HepG2 (cell line): ENCODE results near the gene MED9. TPM values are rescaled to one million over a fixed set of nuclear protein-coding genes. Genes with fewer than 3 reads are reported as not detected.
A peak's percentile ranks its signal among the peaks of the same experiment; 100 is the strongest.

Experiments used
- ATAC-seq: fragments of 200-7000 bp; cut with Tn5 transposase; 3 replicates; pipeline ENCODE4 v1.9.1; 2020; ENCODE audit warnings: mild to moderate bottlenecking, moderate library complexity
- BruUV-seq: library from RNA; stranded (reverse); fragments of 400-500 nt; replicated peaks from 2 replicates; lab custom pipeline; 2021; lab: Mats Ljungman, UMichigan
- CTCF ChIA-PET: fragments of 300-600 bp; formaldehyde crosslinking; extraction: SDS; loops from one replicate; lab custom pipeline; 2021; ENCODE audit warnings: low total read pairs, inconsistent platforms, low intra/inter-chr PET ratio; lab: Yijun Ruan, JAX
- POLR2A ChIA-PET: fragments of 350-600 bp; sonication (Branson Sonifier 250); formaldehyde crosslinking; loops from one replicate; lab custom pipeline; 2020; ENCODE audit warnings: antibody characterized with exemption, inconsistent platforms; lab: Yijun Ruan, JAX
- DNase-seq: peaks from one replicate; pipeline ENCODE4 v3.0.0-alpha.2; 2015; ENCODE audit warnings: low spot score
- FAIRE-seq: peaks from 3 replicates; lab custom pipeline; 2011; peaks lifted over from hg19 to GRCh38; lab: Jason Lieb, UNC
- H2AFZ ChIP-seq: one replicate; pipeline ENCODE4 v1.6.1; 2011; ENCODE audit warnings: low read length, inconsistent platforms
- H3K27ac ChIP-seq: fragments of 300-600 bp; 3 replicates; pipeline ENCODE4 v1.8.0; 2011; ENCODE audit warnings: mixed run types, mild to moderate bottlenecking, mixed read lengths, low read length, inconsistent platforms; ENCODE audit not compliant: insufficient read depth; ENCODE audit errors: extremely low read length
- H3K27me3 ChIP-seq, 2 experiments: fragments of 200-600 bp in 1 of 2; 2 replicates in 1 of 2; 3 replicates in 1 of 2; pipeline versions ENCODE4 v1.6.0 to v1.8.0; 2011; ENCODE audit warnings: low read length in 2 of 2, mild to moderate bottlenecking in 2 of 2, moderate library complexity in 2 of 2, inconsistent platforms in 1 of 2; ENCODE audit not compliant: insufficient read depth in 2 of 2, control insufficient read depth in 1 of 2
- H3K36me3 ChIP-seq, 2 experiments: fragments of 200-600 bp in 1 of 2; replicated peaks in 1 of 2; 2 replicates in 1 of 2; 3 replicates in 1 of 2; pipeline versions ENCODE4 v1.5.1 to v1.8.0; 2011; ENCODE audit warnings: low read length in 2 of 2, inconsistent platforms in 1 of 2; ENCODE audit not compliant: insufficient read depth in 2 of 2, control insufficient read depth in 1 of 2
- H3K4me1 ChIP-seq: 2 replicates; pipeline ENCODE4 v1.5.1; 2012; ENCODE audit warnings: low read length, inconsistent platforms; ENCODE audit not compliant: insufficient read depth
- H3K4me2 ChIP-seq: 2 replicates; pipeline ENCODE4 v1.6.0; 2011; ENCODE audit warnings: low read depth, low read length, inconsistent platforms
- H3K4me3 ChIP-seq, 3 experiments: fragments of 200-600 bp in 1 of 3; sonication (generic), shearing (Covaris generic) in 1 of 3; replicated peaks in 1 of 3; 2 replicates each; pipeline ENCODE4 v1.5.1; 2011 to 2016; ENCODE audit warnings: low read length in 3 of 3, inconsistent platforms in 2 of 3, low read depth in 2 of 3, mild to moderate bottlenecking in 2 of 3, control low read depth in 1 of 3, mixed read lengths in 1 of 3; ENCODE audit not compliant: insufficient read depth in 1 of 3
- H3K79me2 ChIP-seq: one replicate; pipeline ENCODE4 v1.6.1; 2011; ENCODE audit warnings: low read length, inconsistent platforms; ENCODE audit not compliant: insufficient read depth
- H3K9ac ChIP-seq: 2 replicates; pipeline ENCODE4 v1.6.0; 2011; ENCODE audit warnings: mild to moderate bottlenecking, low read depth, low read length, inconsistent platforms; ENCODE audit not compliant: insufficient read depth
- H3K9me3 ChIP-seq: 2 replicates; pipeline ENCODE4 v1.5.1; 2012; ENCODE audit warnings: mild to moderate bottlenecking, low read length
- H4K20me1 ChIP-seq: 2 replicates; pipeline ENCODE4 v1.6.0; 2011; ENCODE audit warnings: inconsistent platforms, mild to moderate bottlenecking, low read length, moderate library complexity; ENCODE audit not compliant: insufficient read depth
- BRCA1 ChIP-seq: sonication (generic); formaldehyde crosslinking; IDR thresholded peaks from 2 replicates; pipeline ENCODE4 v1.4.0; 2020; ENCODE audit warnings: missing genetic modification reagents
- EP300 ChIP-seq, 3 experiments: sonication (generic) in 1 of 3; formaldehyde crosslinking in 1 of 3; IDR thresholded peaks; 2 replicates each; pipeline versions ENCODE4 v1.5.1 to v1.6.1; 2011 to 2020; ENCODE audit warnings: low read depth in 2 of 3, low read length in 2 of 3, borderline replicate concordance in 1 of 3, improper control_type of control experiment in 1 of 3, mild to moderate bottlenecking in 1 of 3, missing genetic modification reagents in 1 of 3, moderate library complexity in 1 of 3
- NBN ChIP-seq: fragments of 450-650 bp; conservative IDR thresholded peaks from 2 replicates; pipeline ENCODE4 v1.6.1; 2017
- NFKB2 ChIP-seq: sonication (generic); formaldehyde crosslinking; IDR thresholded peaks from 2 replicates; pipeline ENCODE4 v1.4.0; 2020; ENCODE audit warnings: missing genetic modification reagents, borderline replicate concordance
- NFYB ChIP-seq: sonication (generic); formaldehyde crosslinking; IDR thresholded peaks from 2 replicates; pipeline ENCODE4 v1.4.0; 2020; ENCODE audit warnings: missing genetic modification reagents
- SYNCRIP ChIP-seq: fragments of 200-400 bp; formaldehyde crosslinking; IDR thresholded peaks from 2 replicates; pipeline ENCODE4 v1.6.1; 2018; ENCODE audit warnings: mild to moderate bottlenecking, low read depth, low read length; ENCODE audit not compliant: insufficient read depth
- XRCC5 ChIP-seq: fragments of 200-400 bp; formaldehyde crosslinking; optimal IDR thresholded peaks from 2 replicates; pipeline ENCODE3; 2017; ENCODE audit warnings: mild to moderate bottlenecking, low read length
- ZBTB38 ChIP-seq: sonication (generic); formaldehyde crosslinking; IDR thresholded peaks from 2 replicates; pipeline ENCODE4 v1.5.1; 2020; ENCODE audit warnings: mild to moderate bottlenecking, missing genetic modification reagents
- ZBTB42 ChIP-seq: sonication (generic); formaldehyde crosslinking; IDR thresholded peaks from 2 replicates; pipeline ENCODE4 v1.5.0; 2020; ENCODE audit warnings: mild to moderate bottlenecking, missing genetic modification reagents
- ZFX ChIP-seq: sonication (generic); formaldehyde crosslinking; IDR thresholded peaks from 2 replicates; pipeline ENCODE4 v1.4.0; 2020; ENCODE audit warnings: mild to moderate bottlenecking, low read depth, missing genetic modification reagents, moderate library complexity
- ZNF33B ChIP-seq: sonication (generic); formaldehyde crosslinking; IDR thresholded peaks from 2 replicates; pipeline ENCODE4 v1.5.1; 2020; ENCODE audit warnings: mild to moderate bottlenecking, missing genetic modification reagents
- ZNF703 ChIP-seq: sonication (generic); formaldehyde crosslinking; IDR thresholded peaks from 2 replicates; pipeline ENCODE4 v1.5.1; 2020; ENCODE audit warnings: missing genetic modification reagents, mild to moderate bottlenecking, moderate library complexity, borderline replicate concordance
- ZNF768 ChIP-seq: sonication (generic); formaldehyde crosslinking; IDR thresholded peaks from 2 replicates; pipeline ENCODE4 v1.4.0; 2020; ENCODE audit warnings: missing genetic modification reagents
- WGBS: methylation state at CpG from one replicate; pipeline ENCODE4 v1.1.6; 2017; ENCODE audit warnings: low lambda C conversion rate; 5-methylcytosine and 5-hydroxymethylcytosine counted together
- in situ Hi-C: cut with HindIII; loops from 2 replicates; pipeline ENCODE4 v1.10.0; 2017; ENCODE audit warnings: low pct_unique_long_range_greater_than_20kb; ENCODE audit not compliant: extremely low pct_ligation_motif_present
- intact Hi-C: fragments of 100-400 bp; cut with micrococcal nuclease; formaldehyde crosslinking; loops from one replicate; pipeline ENCODE4 v1.10.0; 2022; ENCODE audit not compliant: unreplicated experiment
- polyA plus RNA-seq, 8 experiments: library from polyadenylated mRNA; depleted of rRNA in 3 of 8; stranded (reverse) in 7 of 8; unstranded in 1 of 8; fragments of >200 nt; fragmentation: Illumina TruSeq in 4 of 8; extraction: Trizol in 4 of 8; gene quantifications; 2 replicates each; pipeline versions ENCODE4 v1.2.1 to v1.2.3, GENCODE V29; 2011 to 2016; ENCODE audit warnings: low read depth in 4 of 8, missing spikeins in 1 of 8, mixed read lengths in 1 of 8; ENCODE audit not compliant: insufficient read depth in 1 of 8
- total RNA-seq, 5 experiments: library from RNA; depleted of rRNA; stranded (reverse); fragments of >200 nt; fragmentation: Illumina TruSeq; extraction: Trizol; gene quantifications; 2 replicates each; pipeline ENCODE4 v1.2.3, GENCODE V29; 2016; ENCODE audit warnings: low read depth in 1 of 5
- TF ChIP-seq, protein P1 (sequence below): IDR thresholded peaks from 2 replicates; pipeline ENCODE4 v1.6.1; 2016; ENCODE audit warnings: missing biosample characterization, missing genetic modification reagents, low read depth
- TF ChIP-seq, protein P2 (sequence below): IDR thresholded peaks from 2 replicates; pipeline ENCODE4 v1.6.1; 2016; ENCODE audit warnings: control low read depth
- TF ChIP-seq, protein P3 (sequence below): sonication (generic); formaldehyde crosslinking; IDR thresholded peaks from 2 replicates; pipeline ENCODE4 v1.8.0; 2022; ENCODE audit warnings: missing genetic modification reagents, low read depth, mild to moderate bottlenecking, borderline replicate concordance

Gene MED9
- total and polyA plus RNA-seq, 2 of the 13 experiments (the other 11 are each of a cell fraction or from before 2014, with no cell fraction given), result 11.9 to 15.1 TPM

DNA sequence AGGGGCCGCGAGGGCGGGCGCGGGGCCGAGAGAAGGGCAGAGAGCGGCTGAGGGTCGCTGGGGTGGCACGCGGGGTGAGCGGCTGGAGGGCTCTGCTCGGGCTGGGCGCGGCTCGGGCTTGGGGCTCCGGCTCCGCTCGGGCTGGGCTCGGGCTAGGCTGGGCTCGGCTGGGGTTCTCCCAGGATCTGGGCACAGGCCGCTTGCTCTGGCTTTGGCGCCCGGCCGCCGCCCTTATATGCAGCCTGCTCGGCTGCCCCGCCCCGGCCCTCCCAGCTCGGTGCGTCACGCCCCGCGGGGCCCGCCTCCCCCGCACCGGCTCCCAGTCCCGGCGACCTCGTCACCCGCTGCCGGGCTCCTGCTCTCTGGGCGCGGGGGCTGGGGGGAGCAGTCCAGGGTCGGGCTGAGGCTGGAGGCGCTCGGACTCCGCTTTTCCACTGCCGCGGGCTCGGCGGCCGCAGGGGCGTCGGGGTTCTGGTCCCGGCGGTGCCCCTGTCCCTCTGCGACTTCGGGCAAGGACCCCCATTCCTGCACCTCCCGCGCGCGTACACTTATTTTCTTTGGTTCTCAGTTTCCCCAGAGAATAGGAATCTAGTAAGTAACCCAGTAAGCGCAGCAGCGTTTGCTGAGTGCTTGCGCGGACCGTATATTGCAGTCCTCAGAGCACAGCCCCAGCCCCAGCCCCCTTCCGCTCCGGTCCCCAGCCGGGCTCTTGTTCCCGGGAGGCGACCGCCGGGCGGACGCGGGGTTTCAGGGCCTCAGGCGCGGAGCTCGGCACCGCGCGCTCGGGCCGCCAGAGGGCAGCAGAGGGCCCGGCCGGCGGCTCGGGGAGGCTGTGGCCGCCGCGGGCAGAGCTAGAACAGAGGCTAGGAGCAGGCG, 19.6 kb downstream of the MED9 start, which contains the start of gene RASD1 (continued):
- TF ChIP-seq ZNF703 (CRISPR knock-in tag) (0 out of 2 replicates have a peak, but pooled peaks have one; percentile 67), NFKB2 (CRISPR knock-in tag) (no peak), XRCC5 (peak; percentile 69)
- TF ChIP-seq, all 625 proteins: peak for 158

DNA sequence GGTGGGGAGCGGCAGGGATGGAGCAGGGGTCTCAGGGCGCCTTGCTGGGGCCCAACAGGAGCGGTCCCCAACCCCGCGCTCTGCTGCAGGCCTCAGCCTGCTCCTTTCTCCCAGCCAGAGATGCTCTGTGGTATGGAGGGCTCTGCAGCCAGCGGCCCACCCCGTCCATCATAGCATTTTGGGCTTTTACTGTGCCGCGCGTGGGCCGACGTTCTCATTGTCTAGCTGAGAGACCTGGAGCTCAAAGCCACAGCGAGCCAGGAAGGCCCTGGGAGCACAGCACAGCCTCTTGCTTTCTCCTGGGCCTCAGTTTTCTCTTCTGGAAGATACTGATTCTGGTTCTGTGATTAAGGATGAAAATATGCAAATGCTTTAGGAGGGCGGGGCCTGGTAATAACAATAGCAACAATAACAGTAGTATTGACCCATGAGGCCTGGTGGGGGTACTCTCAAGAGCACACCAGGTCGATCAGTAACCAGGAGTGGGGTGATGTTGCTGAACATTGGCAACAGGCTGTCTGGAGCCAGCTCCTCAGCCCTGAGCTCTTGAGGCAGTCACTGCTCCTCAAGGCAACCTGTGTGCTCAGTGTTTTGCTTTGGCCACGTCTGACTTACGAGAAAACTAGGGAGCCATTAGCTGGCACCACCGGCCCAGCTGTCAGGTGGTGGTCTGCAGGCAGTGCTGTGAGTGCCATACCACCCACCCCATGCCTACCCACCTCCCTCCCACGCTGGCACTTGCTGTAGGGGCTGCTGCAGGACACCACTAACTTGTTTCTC, 20.5 kb downstream of the MED9 start:
- Histone ChIP-seq H3K4me2 (peak overlapping the region; percentile 74; the same call in 1 of the 2 replicates), H3K9ac (no peak overlapping the region), H4K20me1 (no peaks in the 10 kb centered on the region), H3K27me3 (peaks cover 4 to 44% of the 10 kb centered on the region in 2 experiments; a peak in 4 of 5 replicates), H3K4me3 (peak overlapping the region in 1 of 3 experiments; percentile 71; a peak in 1 of 6 replicates), H3K36me3 (peaks cover under 1% of the 10 kb centered on the region in 2 experiments; a peak in 2 of 5 replicates), H3K79me2 (no peaks in the 10 kb centered on the region), H3K4me1 (peaks cover 26% of the 10 kb centered on the region), H2AFZ (no peak overlapping the region), H3K27ac (no peak overlapping the region), H3K9me3 (no peaks in the 10 kb centered on the region)
- ATAC-seq (no peak), FAIRE-seq (no peak), DNase-seq (no peak)
- in situ Hi-C loops, result loop anchor here (5.0 kb wide), 1 partner anchor 140 kb away; no protein-coding TSS in a partner anchor
- POLR2A ChIA-PET, result interaction anchor here (0.6 to 3.4 kb wide), 36 partner anchors 10 to 152 kb away, joined by 3 to 114 read pairs (median 10); partner anchors contain the start of genes MED9 and PEMT
- intact Hi-C loops, result loop anchor here (1.0 to 5.0 kb wide), 4 partner anchors 42 to 116 kb away; no protein-coding TSS in a partner anchor
- CTCF ChIA-PET, result interaction anchor here (0.9 to 3.3 kb wide), 4 partner anchors 73 to 144 kb away, joined by 3 to 55 read pairs (median 21); no protein-coding TSS in a partner anchor
- WGBS, result 0% methylated on average over 2 of the region's 19 CpGs
- no TSS peak for BruUV-seq
- TF ChIP-seq, protein P1, sequence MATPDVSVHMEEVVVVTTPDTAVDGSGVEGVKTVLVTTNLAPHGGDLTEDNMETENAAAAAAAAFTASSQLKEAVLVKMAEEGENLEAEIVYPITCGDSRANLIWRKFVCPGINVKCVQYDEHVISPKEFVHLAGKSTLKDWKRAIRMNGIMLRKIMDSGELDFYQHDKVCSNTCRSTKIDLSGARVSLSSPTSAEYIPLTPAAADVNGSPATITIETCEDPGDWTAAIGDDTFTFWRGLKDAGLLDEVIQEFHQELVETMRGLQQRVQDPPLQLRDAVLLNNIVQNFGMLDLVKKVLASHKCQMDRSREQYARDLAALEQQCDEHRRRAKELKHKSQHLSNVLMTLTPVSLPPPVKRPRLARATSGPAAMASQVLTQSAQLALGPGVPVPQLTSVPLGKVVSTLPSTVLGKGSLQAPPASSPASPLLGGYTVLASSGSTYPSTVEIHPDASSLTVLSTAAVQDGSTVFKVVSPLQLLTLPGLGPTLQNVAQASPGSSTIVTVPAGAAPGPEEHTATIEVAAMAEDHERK (CRISPR knock-in tag), result no peak
- no peak for TF ChIP-seq ZNF33B (CRISPR knock-in tag)
- no peak for TF ChIP-seq EP300 (IDR thresholded peaks at IDR 0.05; ENCODE audit: low read depth in 2 of 2, low read length in 2 of 2)
- TF ChIP-seq EP300 (CRISPR knock-in tag; IDR thresholded peaks at IDR 0.05; ENCODE audit: borderline replicate concordance), result 0 out of 2 replicates have a peak, but pooled peaks have one; percentile 29
- TF ChIP-seq, protein P2, sequence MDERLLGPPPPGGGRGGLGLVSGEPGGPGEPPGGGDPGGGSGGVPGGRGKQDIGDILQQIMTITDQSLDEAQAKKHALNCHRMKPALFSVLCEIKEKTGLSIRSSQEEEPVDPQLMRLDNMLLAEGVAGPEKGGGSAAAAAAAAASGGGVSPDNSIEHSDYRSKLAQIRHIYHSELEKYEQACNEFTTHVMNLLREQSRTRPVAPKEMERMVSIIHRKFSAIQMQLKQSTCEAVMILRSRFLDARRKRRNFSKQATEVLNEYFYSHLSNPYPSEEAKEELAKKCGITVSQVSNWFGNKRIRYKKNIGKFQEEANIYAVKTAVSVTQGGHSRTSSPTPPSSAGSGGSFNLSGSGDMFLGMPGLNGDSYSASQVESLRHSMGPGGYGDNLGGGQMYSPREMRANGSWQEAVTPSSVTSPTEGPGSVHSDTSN (CRISPR knock-in tag), result no peak
- no peak for TF ChIP-seq ZBTB42 (CRISPR knock-in tag)
- no peak for TF ChIP-seq SYNCRIP
- TF ChIP-seq ZFX (CRISPR knock-in tag), result no peak
- TF ChIP-seq NBN, result no peak
- peak; percentile 1; the same call in 1 of the 2 replicates for TF ChIP-seq ZNF768 (CRISPR knock-in tag)
- no peak for TF ChIP-seq NFYB (CRISPR knock-in tag)
- no peak for TF ChIP-seq BRCA1 (CRISPR knock-in tag)
- TF ChIP-seq, protein P3, sequence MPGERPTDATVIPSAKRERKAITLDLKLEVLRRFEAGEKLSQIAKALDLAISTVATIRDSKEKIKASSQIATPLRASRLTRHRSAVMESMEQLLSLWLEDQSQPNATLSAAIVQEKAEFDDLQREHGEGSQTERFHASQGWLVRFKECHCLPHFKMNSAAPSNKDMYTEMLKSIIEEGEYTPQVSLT (CRISPR knock-in tag), result no peak
- TF ChIP-seq ZBTB38, result no peak
